GM12878 (cell line): Measurements from ENCODE around the gene NCKAP5. TPM values are rescaled to one million over a fixed set of nuclear protein-coding genes. Genes with fewer than 3 reads are reported as not detected.

ENCODE experiments used
- ATAC-seq: fragments of 200-7000 bp; cut with Tn5 transposase; 3 replicates; pipeline ENCODE4 v1.9.1; 2020; ENCODE audit warnings: mild to moderate bottlenecking, moderate library complexity
- BruUV-seq: library from RNA; stranded (reverse); fragments of 400-500 nt; replicated peaks from 2 replicates; lab custom pipeline; 2021; lab: Mats Ljungman, UMichigan
- CTCF ChIA-PET: fragments of 300-600 bp; sonication (Branson Sonifier 250); formaldehyde crosslinking; extraction: SDS; loops from one replicate; lab custom pipeline; 2021; ENCODE audit warnings: inconsistent platforms; lab: Yijun Ruan, JAX
- POLR2A ChIA-PET: fragments of 350-600 bp; formaldehyde crosslinking; extraction: SDS; loops from one replicate; lab custom pipeline; 2021; ENCODE audit warnings: inconsistent platforms; lab: Charles Lee
- RAD21 ChIA-PET: fragments of 300-600 bp; sonication (Branson Sonifier 250); formaldehyde crosslinking; loops from one replicate; lab custom pipeline; 2023; ENCODE audit warnings: antibody characterized with exemption; ENCODE audit not compliant: unreplicated experiment; lab: Charles Lee
- SMC1A ChIA-PET: fragments of 300-600 bp; sonication (Branson Sonifier 250); formaldehyde crosslinking; loops from one replicate; lab custom pipeline; 2023; ENCODE audit not compliant: unreplicated experiment, uncharacterized antibody; lab: Charles Lee
- DNase-seq: peaks from one replicate; pipeline ENCODE4 v3.0.0-alpha.2; 2011; ENCODE audit warnings: low read depth, low spot score
- FAIRE-seq: peaks from 3 replicates; lab custom pipeline; 2011; peaks lifted over from hg19 to GRCh38; lab: Jason Lieb, UNC
- H2AFZ ChIP-seq: 2 replicates; pipeline ENCODE4 v1.6.0; 2011; ENCODE audit warnings: low read depth, low read length, control low read depth; ENCODE audit not compliant: control insufficient read depth
- H3K27ac ChIP-seq: 2 replicates; pipeline ENCODE4 v1.5.1; 2011; ENCODE audit warnings: control low read depth; ENCODE audit not compliant: control insufficient read depth, insufficient read depth
- H3K27me3 ChIP-seq, 2 experiments: replicated peaks in 1 of 2; 2 replicates each; pipeline versions ENCODE4 v1.6.0 to v1.6.1; 2011; ENCODE audit warnings: low read length in 1 of 2; ENCODE audit not compliant: control insufficient read depth in 2 of 2, insufficient read depth in 2 of 2
- H3K36me3 ChIP-seq, 2 experiments: 2 replicates each; pipeline ENCODE4 v1.5.1; 2011; ENCODE audit warnings: low read length in 1 of 2; ENCODE audit not compliant: control insufficient read depth in 2 of 2, insufficient read depth in 2 of 2
- H3K4me1 ChIP-seq: 2 replicates; pipeline ENCODE4 v1.6.1; 2011; ENCODE audit warnings: mild to moderate bottlenecking, low read length, moderate library complexity, mixed read lengths; ENCODE audit not compliant: control insufficient read depth, insufficient read depth
- H3K4me2 ChIP-seq: 2 replicates; pipeline ENCODE4 v1.6.0; 2011; ENCODE audit warnings: control low read depth; ENCODE audit not compliant: control insufficient read depth, insufficient read depth
- H3K4me3 ChIP-seq: fragments of 200-600 bp; sonication (generic); 2 replicates; pipeline ENCODE4 v1.5.1; 2016
- H3K79me2 ChIP-seq: 2 replicates; pipeline ENCODE4 v1.6.0; 2011; ENCODE audit warnings: low read length; ENCODE audit not compliant: control insufficient read depth, insufficient read depth
- H3K9ac ChIP-seq: 2 replicates; pipeline ENCODE4 v1.8.0; 2011; ENCODE audit warnings: low read length, control low read depth, mixed read lengths; ENCODE audit not compliant: control insufficient read depth, insufficient read depth
- H3K9me3 ChIP-seq: replicated peaks from 3 replicates; pipeline ENCODE4 v1.5.1; 2011; ENCODE audit warnings: mild to moderate bottlenecking, low read length; ENCODE audit not compliant: control insufficient read depth, insufficient read depth
- H4K20me1 ChIP-seq: 2 replicates; pipeline ENCODE4 v1.6.0; 2011; ENCODE audit not compliant: control insufficient read depth, insufficient read depth
- ATF7 ChIP-seq: fragments of 450-650 bp; IDR thresholded peaks from 2 replicates; pipeline ENCODE4 v1.6.1; 2016; ENCODE audit warnings: low read depth, mild to moderate bottlenecking
- BHLHE40 ChIP-seq, 2 experiments: fragments of 450-650 bp in 1 of 2; IDR thresholded peaks; 2 replicates each; pipeline ENCODE4 v1.6.1; 2011 to 2017; ENCODE audit warnings: low read depth in 2 of 2, borderline replicate concordance in 1 of 2, improper control_type of control experiment in 1 of 2, low read length in 1 of 2, mild to moderate bottlenecking in 1 of 2
- CHD1 ChIP-seq: IDR thresholded peaks from 2 replicates; pipeline ENCODE4 v1.6.1; 2012; ENCODE audit warnings: low read depth, low read length, improper control_type of control experiment
- CHD4 ChIP-seq: fragments of 200-600 bp; sonication (generic); IDR thresholded peaks from 2 replicates; pipeline ENCODE4 v1.6.1; 2016; ENCODE audit warnings: mild to moderate bottlenecking
- CREM ChIP-seq: IDR thresholded peaks from 2 replicates; pipeline ENCODE4 v1.6.1; 2014; ENCODE audit warnings: antibody characterized with exemption, low read depth
- LARP7 ChIP-seq: fragments of 450-650 bp; IDR thresholded peaks from 2 replicates; pipeline ENCODE4 v1.6.1; 2017; ENCODE audit warnings: mild to moderate bottlenecking
- MYC ChIP-seq: IDR thresholded peaks from 2 replicates; pipeline ENCODE4 v1.6.1; 2011; ENCODE audit warnings: mild to moderate bottlenecking, low read length, moderate library complexity, inconsistent platforms; ENCODE audit not compliant: insufficient read depth, insufficient replicate concordance, insufficient read length, severe bottlenecking
- NR2F1 ChIP-seq: fragments of 450-650 bp; conservative IDR thresholded peaks from 2 replicates; pipeline ENCODE4 v1.6.1; 2017; ENCODE audit warnings: mild to moderate bottlenecking
- RELB ChIP-seq: fragments of 450-650 bp; IDR thresholded peaks from 2 replicates; pipeline ENCODE4 v1.6.1; 2017; ENCODE audit warnings: low read depth, mild to moderate bottlenecking, moderate library complexity
- SPI1 ChIP-seq: IDR thresholded peaks from 2 replicates; pipeline ENCODE4 v1.6.1; 2011; ENCODE audit warnings: low read depth, mild to moderate bottlenecking, low read length, moderate library complexity, borderline replicate concordance; ENCODE audit not compliant: insufficient read depth
- TCF12 ChIP-seq: IDR thresholded peaks from 2 replicates; pipeline ENCODE4 v1.6.1; 2011; ENCODE audit warnings: low read depth, mild to moderate bottlenecking, low read length
- WGBS: methylation state at CpG from one replicate; pipeline ENCODE4 v1.1.6; 2016; ENCODE audit warnings: low lambda C conversion rate; ENCODE audit not compliant: insufficient replicate concordance, insufficient coverage; ENCODE audit errors: missing lambda C conversion rate; 5-methylcytosine and 5-hydroxymethylcytosine counted together
- in situ Hi-C: fragments of 300-500 bp; cut with MboI; formaldehyde crosslinking; loops from 9 replicates; pipeline ENCODE4 v1.14.3; 2018; ENCODE audit warnings: mixed read lengths
- intact Hi-C: fragments of 100-400 bp; cut with micrococcal nuclease; formaldehyde crosslinking; loops from one replicate; pipeline ENCODE4 v1.14.2; 2022; ENCODE audit not compliant: unreplicated experiment
- polyA plus RNA-seq, 11 experiments: library from polyadenylated mRNA; depleted of rRNA in 4 of 11; unstranded in 6 of 11; stranded (reverse) in 5 of 11; fragments of >200 nt; fragmentation: Nextera tagmentation in 4 of 11; fragmentation: Illumina TruSeq in 1 of 11; extraction: Ambion mirVana in 4 of 11; extraction: Trizol in 1 of 11; gene quantifications; 1 replicate in 1 of 11; 2 replicates in 10 of 11; pipeline versions ENCODE4 v1.2.1 to v1.2.3, GENCODE V29; 2011 to 2016; ENCODE audit warnings: inconsistent platforms in 2 of 11, missing spikeins in 2 of 11, low read depth in 1 of 11
- total RNA-seq, 4 experiments: library from RNA; depleted of rRNA in 3 of 4; stranded (reverse); fragments of >200 nt in 3 of 4; fragmentation: Illumina TruSeq in 1 of 4; extraction: Trizol in 1 of 4; gene quantifications; 2 replicates each; pipeline versions ENCODE4 v1.2.1 to v1.2.3, GENCODE V29; 2013 to 2021
- TF ChIP-seq, protein P1 (sequence below): IDR thresholded peaks from 2 replicates; pipeline ENCODE4 v1.6.1; 2012; ENCODE audit warnings: mild to moderate bottlenecking, low read depth, low read length
- TF ChIP-seq, protein P2 (sequence below): fragments of 450-650 bp; IDR thresholded peaks from 2 replicates; pipeline ENCODE4 v1.6.1; 2017; ENCODE audit warnings: mild to moderate bottlenecking, moderate library complexity

The NCKAP5 gene
- total and polyA plus RNA-seq, 10 of the 15 experiments (the other 5 are each of a cell fraction or from before 2014, with no cell fraction given), result 0.06 to 0.44 (median 0.16) TPM

DNA sequence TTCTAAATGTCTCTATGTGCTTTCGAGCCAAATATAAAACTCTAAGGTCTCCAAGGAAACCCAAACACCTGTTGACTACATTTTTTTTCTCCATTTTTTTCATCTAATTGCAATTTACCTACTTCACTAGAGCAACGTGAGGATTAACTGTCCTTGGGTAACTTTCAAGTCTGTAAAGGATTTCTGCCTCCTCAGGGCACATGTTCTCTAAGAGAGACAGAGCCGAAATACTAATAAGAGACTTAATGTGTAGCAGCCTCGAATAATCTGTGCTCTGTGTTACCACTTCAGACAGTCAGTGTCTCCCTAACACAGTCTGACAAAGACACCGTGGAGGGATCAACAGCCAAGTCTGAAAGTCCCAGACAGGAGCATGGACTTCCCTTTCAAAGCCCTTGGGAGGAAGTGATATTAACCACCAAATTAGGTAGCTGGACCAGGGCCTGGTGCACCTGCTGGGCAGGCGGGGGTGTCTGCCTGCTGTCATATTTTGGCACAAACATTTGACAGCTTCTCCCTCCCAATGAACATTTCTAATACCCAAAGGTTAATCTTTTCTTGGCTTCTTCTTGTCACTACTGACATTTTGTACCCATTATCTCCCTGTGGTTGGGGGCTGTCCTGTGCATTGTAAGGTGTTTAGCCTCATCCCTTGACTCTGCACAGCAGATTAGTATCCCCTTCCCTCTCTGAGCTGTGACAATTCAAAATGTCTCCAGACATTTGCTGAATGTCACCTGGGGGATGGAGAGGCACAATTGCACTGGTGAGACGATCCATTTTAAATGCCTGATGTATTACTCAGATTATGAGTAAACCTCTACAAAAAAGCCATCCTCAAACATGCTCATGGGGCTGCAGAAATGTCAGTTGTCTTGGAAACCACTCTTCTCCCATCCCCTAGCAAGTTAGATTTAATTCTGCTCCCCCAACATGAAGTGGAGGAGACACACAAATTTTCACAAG lies 852.6 kb downstream of the NCKAP5 start:
- ChIA-PET SMC1A (interaction anchor here (0.9 to 1.7 kb wide), 6 partner anchors 11 to 89 kb away, joined by 3 to 5 read pairs (median 3); no protein-coding TSS in a partner anchor), POLR2A (no interaction called here), RAD21 (interaction anchor here (0.6 to 0.9 kb wide), 3 partner anchors 19 to 497 kb away, joined by 3 to 4 read pairs (median 4); no protein-coding TSS in a partner anchor), CTCF (interaction anchor here (0.5 to 1.0 kb wide), 2 partner anchors 146 to 168 kb away, joined by 3 to 4 read pairs; no protein-coding TSS in a partner anchor)
- ATAC-seq, result peak; percentile 91
- in situ Hi-C loops (no loop called here), intact Hi-C loops (no loop called here)
- BruUV-seq, result no TSS peak
- H3K27me3 ChIP-seq, result no peaks in the 10 kb centered on the region
- no peaks in the 10 kb centered on the region for H3K79me2 ChIP-seq
- no peaks in the 10 kb centered on the region for H3K36me3 ChIP-seq
- H3K9ac ChIP-seq, result no peak overlapping the region
- 5% methylated on average over 7 of the region's 7 CpGs for WGBS
- H3K9me3 ChIP-seq, result no peaks in the 10 kb centered on the region
- no peak overlapping the region for H3K27ac ChIP-seq
- no peak for DNase-seq
- H3K4me3 ChIP-seq, result no peak overlapping the region
- H2AFZ ChIP-seq, result no peak overlapping the region
- no peak for FAIRE-seq
- no peaks in the 10 kb centered on the region for H4K20me1 ChIP-seq
- no peaks in the 10 kb centered on the region for H3K4me1 ChIP-seq
- no peak overlapping the region for H3K4me2 ChIP-seq
- no peak for TF ChIP-seq ATF7
- no peak for TF ChIP-seq MYC
- TF ChIP-seq, protein P1, sequence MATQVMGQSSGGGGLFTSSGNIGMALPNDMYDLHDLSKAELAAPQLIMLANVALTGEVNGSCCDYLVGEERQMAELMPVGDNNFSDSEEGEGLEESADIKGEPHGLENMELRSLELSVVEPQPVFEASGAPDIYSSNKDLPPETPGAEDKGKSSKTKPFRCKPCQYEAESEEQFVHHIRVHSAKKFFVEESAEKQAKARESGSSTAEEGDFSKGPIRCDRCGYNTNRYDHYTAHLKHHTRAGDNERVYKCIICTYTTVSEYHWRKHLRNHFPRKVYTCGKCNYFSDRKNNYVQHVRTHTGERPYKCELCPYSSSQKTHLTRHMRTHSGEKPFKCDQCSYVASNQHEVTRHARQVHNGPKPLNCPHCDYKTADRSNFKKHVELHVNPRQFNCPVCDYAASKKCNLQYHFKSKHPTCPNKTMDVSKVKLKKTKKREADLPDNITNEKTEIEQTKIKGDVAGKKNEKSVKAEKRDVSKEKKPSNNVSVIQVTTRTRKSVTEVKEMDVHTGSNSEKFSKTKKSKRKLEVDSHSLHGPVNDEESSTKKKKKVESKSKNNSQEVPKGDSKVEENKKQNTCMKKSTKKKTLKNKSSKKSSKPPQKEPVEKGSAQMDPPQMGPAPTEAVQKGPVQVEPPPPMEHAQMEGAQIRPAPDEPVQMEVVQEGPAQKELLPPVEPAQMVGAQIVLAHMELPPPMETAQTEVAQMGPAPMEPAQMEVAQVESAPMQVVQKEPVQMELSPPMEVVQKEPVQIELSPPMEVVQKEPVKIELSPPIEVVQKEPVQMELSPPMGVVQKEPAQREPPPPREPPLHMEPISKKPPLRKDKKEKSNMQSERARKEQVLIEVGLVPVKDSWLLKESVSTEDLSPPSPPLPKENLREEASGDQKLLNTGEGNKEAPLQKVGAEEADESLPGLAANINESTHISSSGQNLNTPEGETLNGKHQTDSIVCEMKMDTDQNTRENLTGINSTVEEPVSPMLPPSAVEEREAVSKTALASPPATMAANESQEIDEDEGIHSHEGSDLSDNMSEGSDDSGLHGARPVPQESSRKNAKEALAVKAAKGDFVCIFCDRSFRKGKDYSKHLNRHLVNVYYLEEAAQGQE, result no peak
- peak; percentile 27; the same call in 1 of the 2 replicates for TF ChIP-seq SPI1
- TF ChIP-seq RELB, result no peak
- TF ChIP-seq CHD1, result no peak
- TF ChIP-seq TCF12, result 0 out of 2 replicates have a peak, but pooled peaks have one; percentile 32
- TF ChIP-seq CREM, result no peak
- no peak for TF ChIP-seq NR2F1
- TF ChIP-seq BHLHE40 (IDR thresholded peaks at IDR 0.05; ENCODE audit: borderline replicate concordance in 1 of 2, low read depth in 2 of 2, low read length in 1 of 2), result peak in 1 of 2 experiments; percentile 5; a peak in 1 of 4 replicates
- TF ChIP-seq CHD4, result no peak
- TF ChIP-seq, protein P2, sequence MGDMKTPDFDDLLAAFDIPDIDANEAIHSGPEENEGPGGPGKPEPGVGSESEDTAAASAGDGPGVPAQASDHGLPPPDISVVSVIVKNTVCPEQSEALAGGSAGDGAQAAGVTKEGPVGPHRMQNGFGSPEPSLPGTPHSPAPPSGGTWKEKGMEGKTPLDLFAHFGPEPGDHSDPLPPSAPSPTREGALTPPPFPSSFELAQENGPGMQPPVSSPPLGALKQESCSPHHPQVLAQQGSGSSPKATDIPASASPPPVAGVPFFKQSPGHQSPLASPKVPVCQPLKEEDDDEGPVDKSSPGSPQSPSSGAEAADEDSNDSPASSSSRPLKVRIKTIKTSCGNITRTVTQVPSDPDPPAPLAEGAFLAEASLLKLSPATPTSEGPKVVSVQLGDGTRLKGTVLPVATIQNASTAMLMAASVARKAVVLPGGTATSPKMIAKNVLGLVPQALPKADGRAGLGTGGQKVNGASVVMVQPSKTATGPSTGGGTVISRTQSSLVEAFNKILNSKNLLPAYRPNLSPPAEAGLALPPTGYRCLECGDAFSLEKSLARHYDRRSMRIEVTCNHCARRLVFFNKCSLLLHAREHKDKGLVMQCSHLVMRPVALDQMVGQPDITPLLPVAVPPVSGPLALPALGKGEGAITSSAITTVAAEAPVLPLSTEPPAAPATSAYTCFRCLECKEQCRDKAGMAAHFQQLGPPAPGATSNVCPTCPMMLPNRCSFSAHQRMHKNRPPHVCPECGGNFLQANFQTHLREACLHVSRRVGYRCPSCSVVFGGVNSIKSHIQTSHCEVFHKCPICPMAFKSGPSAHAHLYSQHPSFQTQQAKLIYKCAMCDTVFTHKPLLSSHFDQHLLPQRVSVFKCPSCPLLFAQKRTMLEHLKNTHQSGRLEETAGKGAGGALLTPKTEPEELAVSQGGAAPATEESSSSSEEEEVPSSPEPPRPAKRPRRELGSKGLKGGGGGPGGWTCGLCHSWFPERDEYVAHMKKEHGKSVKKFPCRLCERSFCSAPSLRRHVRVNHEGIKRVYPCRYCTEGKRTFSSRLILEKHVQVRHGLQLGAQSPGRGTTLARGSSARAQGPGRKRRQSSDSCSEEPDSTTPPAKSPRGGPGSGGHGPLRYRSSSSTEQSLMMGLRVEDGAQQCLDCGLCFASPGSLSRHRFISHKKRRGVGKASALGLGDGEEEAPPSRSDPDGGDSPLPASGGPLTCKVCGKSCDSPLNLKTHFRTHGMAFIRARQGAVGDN, result no peak
- no peak for TF ChIP-seq LARP7
